Measurements from ENCODE around the gene SHC3. TPM values are rescaled to one million over a fixed set of nuclear protein-coding genes. Genes with fewer than 3 reads are reported as not detected.
A peak's percentile ranks its signal among the peaks of the same experiment; 100 is the strongest.

The SHC3 gene
- total RNA-seq, 1 experiment from 2014 or later: 0.66 TPM

DNA sequence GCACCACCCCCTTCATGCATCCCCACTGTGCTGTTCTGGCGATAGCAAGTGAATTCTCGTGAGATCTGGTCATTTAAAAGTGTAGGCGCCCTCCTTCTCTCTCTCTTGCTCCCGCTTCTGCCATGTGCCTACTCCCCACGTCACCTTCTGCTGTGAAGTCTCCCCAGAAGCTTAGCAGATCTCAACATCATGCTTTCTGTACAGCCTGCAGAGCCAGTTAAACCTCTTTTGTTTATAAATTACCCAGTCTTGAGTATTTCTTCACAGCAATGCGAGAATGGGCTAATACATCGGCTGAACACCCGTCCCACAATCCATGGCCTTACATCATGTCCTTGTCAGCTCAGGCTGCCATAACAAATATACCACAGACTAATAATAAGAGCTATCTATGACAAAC, 17.4 kb downstream of the SHC3 start:
- Histone ChIP-seq H3F3A (ENCODE audit: low read length, unreplicated experiment) (no peaks in the 10 kb centered on the region), H3K4me3 (ENCODE audit: low read length) (no peak overlapping the region), H3K27ac (ENCODE audit: low read length) (no peak overlapping the region), H3K36me3 (ENCODE audit: low read depth, low read length) (no peaks in the 10 kb centered on the region), H3K4me1 (ENCODE audit: insufficient read depth, low read length) (no peaks in the 10 kb centered on the region), H3K9me2 (replicated peaks; ENCODE audit: low read length) (no peaks in the 10 kb centered on the region), H3K9me3 (ENCODE audit: low read length) (no peaks in the 10 kb centered on the region), H3K79me2 (ENCODE audit: low read length) (no peaks in the 10 kb centered on the region), H4K20me1 (ENCODE audit: low read length) (no peaks in the 10 kb centered on the region), H2AFZ (ENCODE audit: low read length) (no peak overlapping the region), H3K4me2 (ENCODE audit: low read length) (no peak overlapping the region), H3K27me3 (ENCODE audit: low read length) (no peaks in the 10 kb centered on the region), H3K9ac (ENCODE audit: low read length) (no peak overlapping the region)
- TF ChIP-seq CTCF (conservative IDR thresholded peaks at IDR 0.05; ENCODE audit: low read depth, low read length) (no peak), EZH2phosphoT487 (IDR thresholded peaks at IDR 0.05; ENCODE audit: borderline replicate concordance, low read length) (no peak), EZH2 (IDR thresholded peaks at IDR 0.05; ENCODE audit: low read length, unreplicated experiment) (no peak)
- ATAC-seq: no peak
- intact Hi-C loops (cut with micrococcal nuclease): no loop called here
- CTCF ChIA-PET: no interaction called here
- POLR2A ChIA-PET (ENCODE audit: unreplicated experiment): no interaction called here
- no peak for DNase-seq
- no TSS peak for BruUV-seq (replicated peaks)

- Histone ChIP-seq H3K4me2 (ENCODE audit: low read length) (no peak overlapping the region), H3K4me3 (ENCODE audit: low read length) (no peak overlapping the region), H4K20me1 (ENCODE audit: low read length) (no peaks in the 10 kb centered on the region), H3K79me2 (ENCODE audit: low read length) (no peaks in the 10 kb centered on the region), H3K27ac (ENCODE audit: low read length) (no peak overlapping the region), H3F3A (ENCODE audit: low read length, unreplicated experiment) (no peaks in the 10 kb centered on the region), H3K4me1 (ENCODE audit: insufficient read depth, low read length) (no peaks in the 10 kb centered on the region), H3K27me3 (ENCODE audit: low read length) (no peaks in the 10 kb centered on the region), H3K9me2 (replicated peaks; ENCODE audit: low read length) (no peaks in the 10 kb centered on the region), H3K9ac (ENCODE audit: low read length) (no peak overlapping the region), H3K36me3 (ENCODE audit: low read depth, low read length) (no peaks in the 10 kb centered on the region), H2AFZ (ENCODE audit: low read length) (no peak overlapping the region), H3K9me3 (ENCODE audit: low read length) (no peaks in the 10 kb centered on the region)
- no peak for TF ChIP-seq CTCF (conservative IDR thresholded peaks at IDR 0.05; ENCODE audit: low read depth, low read length)
- TF ChIP-seq EZH2phosphoT487 (IDR thresholded peaks at IDR 0.05; ENCODE audit: borderline replicate concordance, low read length): no peak
- TF ChIP-seq EZH2 (IDR thresholded peaks at IDR 0.05; ENCODE audit: low read length, unreplicated experiment): no peak
- ChIA-PET CTCF (no interaction called here), POLR2A (ENCODE audit: unreplicated experiment) (no interaction called here)
- BruUV-seq (replicated peaks): no TSS peak
- ATAC-seq (no peak), DNase-seq (no peak)
- intact Hi-C loops (cut with micrococcal nuclease): no loop called here
Observed at GRCh38 chr9:89160806-89161205, 17.8 kb downstream of the SHC3 start.

DNA sequence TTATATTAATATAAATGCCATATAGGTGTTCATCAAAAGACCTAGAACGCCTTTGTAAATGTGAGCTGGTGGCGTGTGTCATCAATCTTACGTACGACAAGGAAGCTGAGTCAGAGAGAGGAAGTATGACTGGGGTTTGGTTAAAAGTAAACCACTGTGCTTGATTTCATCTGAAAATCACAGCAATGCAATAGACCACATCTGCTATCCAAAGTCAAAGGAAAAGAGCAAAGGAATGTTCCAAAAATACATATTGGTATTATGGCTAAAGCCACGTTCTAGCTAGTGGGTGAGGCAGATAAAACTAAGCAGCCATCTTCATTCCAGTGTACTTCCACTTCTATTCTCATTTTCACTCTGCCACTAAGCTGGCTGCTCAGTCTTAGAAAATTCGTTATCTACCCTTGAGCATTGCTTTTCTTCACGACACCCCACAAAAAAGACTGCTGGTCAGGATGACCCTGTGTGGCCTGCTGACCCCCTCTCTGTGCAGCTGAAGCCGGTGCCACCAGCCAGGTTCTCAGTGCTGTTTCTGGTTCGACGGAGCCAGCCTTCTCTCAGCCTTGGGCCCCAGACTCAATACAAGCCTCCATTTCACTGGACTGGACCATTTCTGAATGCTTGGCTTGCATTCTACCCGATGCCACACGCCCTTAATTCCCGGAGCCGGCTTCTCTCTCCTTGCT, 23.8 kb downstream of the SHC3 start:
- CTCF ChIA-PET: interaction anchor here (0.5 to 1.4 kb wide), 2 partner anchors 124 to 1078 kb away, joined by 3 to 4 read pairs; no protein-coding TSS in a partner anchor
- Histone ChIP-seq H3K4me3 (ENCODE audit: low read length) (peak overlapping the region; percentile 3; the same call in 1 of the 2 replicates), H3K9me3 (ENCODE audit: low read length) (no peaks in the 10 kb centered on the region), H3K4me1 (ENCODE audit: insufficient read depth, low read length) (peaks cover 25% of the 10 kb centered on the region), H3F3A (ENCODE audit: low read length, unreplicated experiment) (no peaks in the 10 kb centered on the region), H3K36me3 (ENCODE audit: low read depth, low read length) (no peaks in the 10 kb centered on the region), H3K9ac (ENCODE audit: low read length) (peak overlapping the region; percentile 52), H3K79me2 (ENCODE audit: low read length) (no peaks in the 10 kb centered on the region), H3K9me2 (replicated peaks; ENCODE audit: low read length) (no peaks in the 10 kb centered on the region), H2AFZ (ENCODE audit: low read length) (peak overlapping the region; percentile 32), H3K4me2 (ENCODE audit: low read length) (peak overlapping the region; percentile 54), H4K20me1 (ENCODE audit: low read length) (no peaks in the 10 kb centered on the region), H3K27ac (ENCODE audit: low read length) (peak overlapping the region; percentile 93), H3K27me3 (ENCODE audit: low read length) (no peaks in the 10 kb centered on the region)
- peak; percentile 85 for DNase-seq
- intact Hi-C loops (cut with micrococcal nuclease): loop anchor here (1.0 kb wide), 1 partner anchor 26 kb away; no protein-coding TSS in a partner anchor
- BruUV-seq (replicated peaks): no TSS peak
- POLR2A ChIA-PET (ENCODE audit: unreplicated experiment): interaction anchor here (0.6 to 0.7 kb wide), 2 partner anchors 24 to 104 kb away, joined by 4 to 6 read pairs; no protein-coding TSS in a partner anchor
- ATAC-seq: peak; percentile 82
- TF ChIP-seq EZH2phosphoT487 (IDR thresholded peaks at IDR 0.05; ENCODE audit: borderline replicate concordance, low read length) (no peak), CTCF (conservative IDR thresholded peaks at IDR 0.05; ENCODE audit: low read depth, low read length) (no peak), EZH2 (IDR thresholded peaks at IDR 0.05; ENCODE audit: low read length, unreplicated experiment) (no peak)
